Tibial artery (tissue), 4 donors: Measurements from ENCODE around the gene RUBCN.

Experiments used
- DNase-seq, 2 donors: peaks; one replicate each; pipeline ENCODE4 v3.0.0-alpha.2; 2019
- H3K27ac ChIP-seq, 2 donors: fragments of 200-600 bp; sonication (generic) in 1 of 2; 1 replicate in 1 of 2; 2 replicates in 1 of 2; pipeline ENCODE4 v1.5.1; 2018 to 2019; ENCODE audit warnings: mild to moderate bottlenecking in 1 of 2
- H3K27me3 ChIP-seq, 2 donors: fragments of 200-600 bp; sonication (generic) in 1 of 2; one replicate each; pipeline versions ENCODE4 v1.5.1 to v1.6.0; 2016 to 2019
- H3K36me3 ChIP-seq, 3 donors: fragments of 200-600 bp; sonication (generic) in 2 of 3; one replicate each; pipeline ENCODE4 v1.5.1; 2016 to 2019; ENCODE audit warnings: mild to moderate bottlenecking in 2 of 3
- H3K4me1 ChIP-seq, 4 donors: fragments of 200-600 bp; sonication (generic) in 2 of 4; 1 replicate in 3 of 4; 2 replicates in 1 of 4; pipeline ENCODE4 v1.5.1; 2016 to 2019
- H3K4me3 ChIP-seq, 2 donors: fragments of 200-600 bp; sonication (generic) in 1 of 2; 1 replicate in 1 of 2; 2 replicates in 1 of 2; pipeline ENCODE4 v1.5.1; 2018 to 2019; ENCODE audit warnings: mild to moderate bottlenecking in 2 of 2
- H3K9me3 ChIP-seq, 3 donors: fragments of 200-600 bp; sonication (generic) in 1 of 3; one replicate each; pipeline ENCODE4 v1.5.1; 2016 to 2019
- CTCF ChIP-seq, 2 experiments: fragments of 200-600 bp in 1 of 2; fragments of 450-650 bp in 1 of 2; IDR thresholded peaks; one replicate each; pipeline ENCODE4 v1.5.1; 2017 to 2019; ENCODE audit warnings: antibody characterized with exemption in 2 of 2, mild to moderate bottlenecking in 1 of 2, moderate library complexity in 1 of 2
- intact Hi-C: fragments of 100-400 bp; cut with DNase I; formaldehyde crosslinking; loops from one replicate; pipeline ENCODE4 v1.15.0; 2023; ENCODE audit warnings: low total_unique reads

RUBCN gene

GRCh38 chr3:197697355-197697754, 39.3 kb downstream of the RUBCN start:
- TF ChIP-seq CTCF (IDR thresholded peaks at IDR 0.05) = no peak
- H3K9me3 ChIP-seq = no peaks in the 10 kb centered on the region
- H3K4me3 ChIP-seq = no peak overlapping the region
- H3K36me3 ChIP-seq = peaks cover 74 to 98% (median 78%) of the 10 kb centered on the region in 3 donors
- no peaks in the 10 kb centered on the region for H3K27me3 ChIP-seq
- DNase-seq = no peak
- no peaks in the 10 kb centered on the region for H3K4me1 ChIP-seq
- no peak overlapping the region for H3K27ac ChIP-seq
- intact Hi-C loops = no loop called here

GRCh38 chr3:197694251-197694650, 42.5 kb downstream of the RUBCN start:
- no peak for TF ChIP-seq CTCF (IDR thresholded peaks at IDR 0.05)
- H3K36me3 ChIP-seq = peaks cover 63 to 97% (median 78%) of the 10 kb centered on the region in 3 donors

GRCh38 chr3:197692641-197693040, 44.1 kb downstream of the RUBCN start:
- Histone ChIP-seq H3K36me3 (peaks cover 59 to 98% (median 90%) of the 10 kb centered on the region in 3 donors), H3K9me3 (no peaks in the 10 kb centered on the region), H3K27me3 (no peaks in the 10 kb centered on the region), H3K27ac (no peak overlapping the region), H3K4me3 (no peak overlapping the region), H3K4me1 (no peaks in the 10 kb centered on the region)
- no peak for DNase-seq
- intact Hi-C loops = no loop called here
- no peak for TF ChIP-seq CTCF (IDR thresholded peaks at IDR 0.05)

More at GRCh38 chr3:197694251-197694650, 42.5 kb downstream of the RUBCN start:
- Histone ChIP-seq H3K27ac (no peak overlapping the region), H3K4me1 (no peaks in the 10 kb centered on the region), H3K27me3 (no peaks in the 10 kb centered on the region), H3K9me3 (no peaks in the 10 kb centered on the region), H3K4me3 (no peak overlapping the region)
- intact Hi-C loops = no loop called here
- DNase-seq = no peak

- intact Hi-C loops = no loop called here
- H3K27me3 ChIP-seq = no peaks in the 10 kb centered on the region
- H3K36me3 ChIP-seq = peaks cover 45 to 88% (median 80%) of the 10 kb centered on the region in 3 donors
- no peaks in the 10 kb centered on the region for H3K9me3 ChIP-seq
- no peak for TF ChIP-seq CTCF (IDR thresholded peaks at IDR 0.05)
- H3K27ac ChIP-seq = no peak overlapping the region
- no peak for DNase-seq
- no peaks in the 10 kb centered on the region for H3K4me1 ChIP-seq
- H3K4me3 ChIP-seq = no peak overlapping the region
These were observed 46.0 kb downstream of the RUBCN start for GRCh38 chr3:197690754-197691153.

GRCh38 chr3:197687570-197687969, 49.1 kb downstream of the RUBCN start:
- no peaks in the 10 kb centered on the region for H3K9me3 ChIP-seq
- H3K4me1 ChIP-seq = no peaks in the 10 kb centered on the region
- H3K27me3 ChIP-seq = no peaks in the 10 kb centered on the region
- no peak for DNase-seq
- no peak overlapping the region for H3K27ac ChIP-seq
- H3K4me3 ChIP-seq = no peak overlapping the region
- no peak for TF ChIP-seq CTCF (IDR thresholded peaks at IDR 0.05)
- peaks cover 34 to 83% (median 67%) of the 10 kb centered on the region in 3 donors for H3K36me3 ChIP-seq
- intact Hi-C loops = no loop called here

- TF ChIP-seq CTCF (IDR thresholded peaks at IDR 0.05) = no peak
- intact Hi-C loops = no loop called here
- DNase-seq = no peak
- Histone ChIP-seq H3K9me3 (no peaks in the 10 kb centered on the region), H3K4me1 (no peaks in the 10 kb centered on the region), H3K27me3 (no peaks in the 10 kb centered on the region), H3K36me3 (peaks cover 34 to 83% (median 67%) of the 10 kb centered on the region in 3 donors), H3K27ac (no peak overlapping the region), H3K4me3 (no peak overlapping the region)
These were observed 49.8 kb downstream of the RUBCN start for GRCh38 chr3:197686899-197687298.
